Esophagus squamous epithelium (tissue), 5 donors: ENCODE data around the gene PGGHG. TPM values are rescaled to one million over a fixed set of nuclear protein-coding genes. Genes with fewer than 3 reads are reported as not detected.

Experiments used
- DNase-seq: peaks from one replicate; lab custom pipeline; 2025; lab: John Stamatoyannopoulos, UW
- H3K27ac ChIP-seq, 4 donors: fragments of 200-600 bp; sonication (generic); one replicate each; pipeline ENCODE4 v1.5.1; 2016 to 2019; ENCODE audit warnings: mild to moderate bottlenecking in 1 of 4
- H3K27me3 ChIP-seq, 4 donors: fragments of 200-600 bp; sonication (generic); 1 replicate in 3 of 4; 2 replicates in 1 of 4; pipeline versions ENCODE4 v1.5.1 to v1.6.0; 2017 to 2021; ENCODE audit warnings: antibody characterized with exemption in 1 of 4
- H3K36me3 ChIP-seq, 3 donors: fragments of 200-600 bp; sonication (generic); one replicate each; pipeline ENCODE4 v1.5.1; 2016 to 2019
- H3K4me1 ChIP-seq, 3 donors: fragments of 200-600 bp; sonication (generic); one replicate each; pipeline ENCODE4 v1.5.1; 2017 to 2019
- H3K4me3 ChIP-seq, 4 donors: fragments of 200-600 bp; sonication (generic); 1 replicate in 3 of 4; 2 replicates in 1 of 4; pipeline ENCODE4 v1.5.1; 2016 to 2019; ENCODE audit warnings: mild to moderate bottlenecking in 2 of 4, moderate library complexity in 1 of 4
- H3K9me3 ChIP-seq, 3 donors: fragments of 200-600 bp; sonication (generic); one replicate each; pipeline ENCODE4 v1.5.1; 2016 to 2019
- POLR2A ChIP-seq, 4 donors: fragments of 450-650 bp; IDR thresholded peaks; one replicate each; pipeline ENCODE4 v1.6.1; 2017; ENCODE audit warnings: antibody characterized with exemption in 4 of 4, mild to moderate bottlenecking in 4 of 4, moderate library complexity in 3 of 4
- whole genome bisulfite sequencing, 2 donors: methylation state at CpG; one replicate each; pipeline ENCODE4 v1.1.5; 2018; 5-methylcytosine and 5-hydroxymethylcytosine counted together
- intact Hi-C: fragments of 100-400 bp; cut with DNase I; formaldehyde crosslinking; loops from one replicate; pipeline ENCODE4 v1.15.0; 2022
- total RNA-seq, 4 donors: library from RNA; depleted of rRNA; stranded (reverse); fragments of >200 nt; gene quantifications; one replicate each; pipeline ENCODE4 v1.1.0, GENCODE V29; 2016
- TF ChIP-seq, protein P1 (sequence below), 6 experiments: fragments of 450-650 bp in 4 of 6; fragments of 200-600 bp in 2 of 6; sonication (generic) in 2 of 6; IDR thresholded peaks; one replicate each; pipeline ENCODE4 v1.5.1; 2016 to 2019; ENCODE audit warnings: antibody characterized with exemption in 6 of 6, mild to moderate bottlenecking in 4 of 6, moderate library complexity in 4 of 6
- donor health status: DM: yes; HTN: yes; CAD: no.

Gene PGGHG
- total RNA-seq, 4 donors from 2014 or later: 5.3 to 15.3 (median 5.9) TPM

GRCh38 chr11:253886-254270 lies 35.0 kb upstream of the PGGHG start:
- TF ChIP-seq POLR2A (IDR thresholded peaks at IDR 0.05): no peak
- TF ChIP-seq, protein P1, sequence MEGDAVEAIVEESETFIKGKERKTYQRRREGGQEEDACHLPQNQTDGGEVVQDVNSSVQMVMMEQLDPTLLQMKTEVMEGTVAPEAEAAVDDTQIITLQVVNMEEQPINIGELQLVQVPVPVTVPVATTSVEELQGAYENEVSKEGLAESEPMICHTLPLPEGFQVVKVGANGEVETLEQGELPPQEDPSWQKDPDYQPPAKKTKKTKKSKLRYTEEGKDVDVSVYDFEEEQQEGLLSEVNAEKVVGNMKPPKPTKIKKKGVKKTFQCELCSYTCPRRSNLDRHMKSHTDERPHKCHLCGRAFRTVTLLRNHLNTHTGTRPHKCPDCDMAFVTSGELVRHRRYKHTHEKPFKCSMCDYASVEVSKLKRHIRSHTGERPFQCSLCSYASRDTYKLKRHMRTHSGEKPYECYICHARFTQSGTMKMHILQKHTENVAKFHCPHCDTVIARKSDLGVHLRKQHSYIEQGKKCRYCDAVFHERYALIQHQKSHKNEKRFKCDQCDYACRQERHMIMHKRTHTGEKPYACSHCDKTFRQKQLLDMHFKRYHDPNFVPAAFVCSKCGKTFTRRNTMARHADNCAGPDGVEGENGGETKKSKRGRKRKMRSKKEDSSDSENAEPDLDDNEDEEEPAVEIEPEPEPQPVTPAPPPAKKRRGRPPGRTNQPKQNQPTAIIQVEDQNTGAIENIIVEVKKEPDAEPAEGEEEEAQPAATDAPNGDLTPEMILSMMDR (IDR thresholded peaks at IDR 0.05): no peak
- 89 to 95% methylated on average over 5 of the region's 5 CpGs for WGBS, 2 donors
- Histone ChIP-seq H3K9me3 (no peaks in the 10 kb centered on the region), H3K4me1 (no peaks in the 10 kb centered on the region), H3K27me3 (peaks cover 0 to 1% (median 0%) of the 10 kb centered on the region in 4 donors), H3K4me3 (no peak overlapping the region), H3K36me3 (peaks cover 14 to 51% (median 27%) of the 10 kb centered on the region in 3 donors), H3K27ac (no peak overlapping the region)
- no peak for DNase-seq
- intact Hi-C loops: no loop called here

DNA sequence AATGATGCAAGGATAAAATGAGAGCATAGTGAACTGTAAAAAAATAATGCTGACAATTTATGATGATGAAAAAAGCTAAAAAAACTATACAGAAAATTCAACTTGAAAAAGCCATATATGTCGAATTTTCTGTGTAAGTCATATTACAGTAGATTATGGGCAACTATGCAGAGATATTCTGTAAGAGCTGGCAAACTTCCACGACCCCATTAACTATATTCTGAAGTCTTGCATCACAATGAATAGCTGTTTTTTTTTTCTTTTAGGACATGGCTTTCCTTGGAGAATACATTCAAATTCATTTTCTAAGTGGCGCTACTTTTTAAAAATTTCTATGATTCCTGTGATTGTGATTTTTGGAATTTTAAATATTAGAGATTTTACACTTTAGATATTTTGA lies 33.8 kb upstream of the PGGHG start:
- no peak for TF ChIP-seq POLR2A (IDR thresholded peaks at IDR 0.05)
- TF ChIP-seq, protein P1 (IDR thresholded peaks at IDR 0.05): no peak
- Histone ChIP-seq H3K36me3 (peaks cover 11 to 38% (median 23%) of the 10 kb centered on the region in 3 donors), H3K27me3 (peaks cover 0 to 14% (median 0%) of the 10 kb centered on the region in 4 donors), H3K4me3 (no peak overlapping the region), H3K9me3 (no peaks in the 10 kb centered on the region), H3K27ac (no peak overlapping the region), H3K4me1 (no peaks in the 10 kb centered on the region)
- intact Hi-C loops: no loop called here
- no peak for DNase-seq
- WGBS, 2 donors: 52 to 54% methylated on average over 3 of the region's 3 CpGs

GRCh38 chr11:255816-256215 lies 33.1 kb upstream of the PGGHG start:
- Histone ChIP-seq H3K27me3 (peaks cover 0 to 14% (median 0%) of the 10 kb centered on the region in 4 donors), H3K4me3 (no peak overlapping the region), H3K4me1 (no peaks in the 10 kb centered on the region), H3K9me3 (no peaks in the 10 kb centered on the region), H3K36me3 (peaks cover 5 to 32% (median 21%) of the 10 kb centered on the region in 3 donors), H3K27ac (no peak overlapping the region)
- intact Hi-C loops: no loop called here
- TF ChIP-seq, protein P1 (IDR thresholded peaks at IDR 0.05): no peak
- TF ChIP-seq POLR2A (IDR thresholded peaks at IDR 0.05): no peak
- WGBS, 2 donors: 94% methylated on average over 2 of the region's 2 CpGs
- no peak for DNase-seq

GRCh38 chr11:256952-257737 lies 31.8 kb upstream of the PGGHG start:
- Histone ChIP-seq H3K4me3 (no peak overlapping the region), H3K27me3 (peaks cover 0 to 14% (median 0%) of the 10 kb centered on the region in 4 donors), H3K9me3 (no peaks in the 10 kb centered on the region), H3K27ac (no peak overlapping the region), H3K36me3 (peaks cover 0 to 19% (median 10%) of the 10 kb centered on the region in 3 donors), H3K4me1 (no peaks in the 10 kb centered on the region)
- TF ChIP-seq, protein P1 (IDR thresholded peaks at IDR 0.05): no peak
- no peak for TF ChIP-seq POLR2A (IDR thresholded peaks at IDR 0.05)
- no peak for DNase-seq
- intact Hi-C loops: no loop called here
- WGBS, 2 donors: 64 to 79% methylated on average over 10 of the region's 14 CpGs

DNA sequence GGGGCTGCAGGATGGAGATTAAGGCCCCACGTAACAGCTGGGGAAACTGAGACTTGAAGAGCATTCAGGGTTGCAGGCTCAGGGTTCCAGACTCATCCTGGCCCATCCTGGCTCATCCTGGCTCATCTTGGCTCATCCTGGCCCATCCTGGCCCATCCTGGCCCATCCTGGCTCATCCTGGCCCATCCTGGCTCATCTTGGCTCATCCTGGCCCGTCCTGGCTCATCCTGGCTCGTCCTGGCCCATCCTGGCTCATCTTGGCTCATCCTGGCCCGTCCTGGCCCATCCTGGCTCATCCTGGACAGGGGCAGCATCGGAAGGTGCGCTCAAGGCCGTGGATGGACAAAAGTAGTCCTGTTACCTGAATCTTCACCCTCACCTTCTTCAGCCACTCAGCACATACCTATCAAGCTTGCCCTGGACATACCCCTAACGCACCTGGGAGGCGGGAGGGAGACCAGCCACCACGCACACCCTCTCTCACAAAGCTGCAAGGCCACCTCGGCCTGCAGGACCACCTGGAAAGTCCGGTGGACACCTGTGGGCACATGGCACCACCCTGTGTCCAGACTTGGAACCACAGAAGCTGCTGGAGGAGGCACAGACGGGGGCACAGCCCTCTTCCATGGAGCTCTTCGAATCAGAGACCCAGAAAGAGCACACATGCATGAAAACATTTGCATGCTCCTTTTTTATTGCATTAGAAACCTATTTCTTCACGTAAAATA lies 31.0 kb upstream of the PGGHG start:
- Histone ChIP-seq H3K4me1 (no peaks in the 10 kb centered on the region), H3K4me3 (no peak overlapping the region), H3K36me3 (peaks cover 0 to 11% (median 4%) of the 10 kb centered on the region in 3 donors), H3K27me3 (peaks cover 0 to 14% (median 0%) of the 10 kb centered on the region in 4 donors), H3K27ac (no peak overlapping the region), H3K9me3 (no peaks in the 10 kb centered on the region)
- intact Hi-C loops: no loop called here
- 65 to 82% methylated on average over 4 to 7 of the region's 15 CpGs for WGBS, 2 donors
- no peak for DNase-seq
- TF ChIP-seq, protein P1 (IDR thresholded peaks at IDR 0.05): no peak
- TF ChIP-seq POLR2A (IDR thresholded peaks at IDR 0.05): no peak
